NB4 (cell line): ENCODE data around the gene PLEK2.
"Not testable (repeated sequence)": the region's sequence is repeated elsewhere in the genome, so short reads cannot be mapped to it uniquely, and the experiment has no call there.

Source experiments
- DNase-seq: peaks from one replicate; pipeline ENCODE4 v3.0.0; 2010; ENCODE audit warnings: low read depth
- H3K4me3 ChIP-seq: one replicate; pipeline ENCODE4 v1.5.1; 2011; ENCODE audit warnings: mild to moderate bottlenecking, low read depth, low read length, moderate library complexity
- CTCF ChIP-seq: IDR thresholded peaks from one replicate; pipeline ENCODE4 v1.5.1; 2012; ENCODE audit warnings: low read depth, low read length
- MAX ChIP-seq: IDR thresholded peaks from 2 replicates; pipeline ENCODE4 v1.6.1; 2011; ENCODE audit warnings: low read depth, low read length
- MYC ChIP-seq: IDR thresholded peaks from 2 replicates; pipeline ENCODE4 v1.6.1; 2011; ENCODE audit warnings: low read depth, low read length
- POLR2A ChIP-seq: IDR thresholded peaks from 2 replicates; pipeline ENCODE4 v1.6.1; 2011; ENCODE audit warnings: mild to moderate bottlenecking; ENCODE audit not compliant: insufficient read length; ENCODE audit errors: extremely low read depth

Gene PLEK2

GRCh38 chr14:67411820-67412421 is at the start of gene PLEK2:
Gene PLEK2, minus strand, starts transcription at chr14:67412165. Its CDS starts 106 bp downstream, at chr14:67412059.
- TF ChIP-seq CTCF (no peak), POLR2A (no peak), MYC (no peak), MAX (no peak)
- no peak within 1 kb of the TSS for H3K4me3 ChIP-seq
- no peak for DNase-seq

- H3K4me3 ChIP-seq = no peak overlapping the region
- no peak for DNase-seq
- TF ChIP-seq MYC (no peak), POLR2A (no peak), MAX (no peak), CTCF (no peak)
Observed at GRCh38 chr14:67461341-67461985, 49.5 kb upstream of the PLEK2 start.

GRCh38 chr14:67459336-67459735 is 47.4 kb upstream of the PLEK2 start:
- DNase-seq = no peak
- TF ChIP-seq POLR2A = no peak
- no peak overlapping the region for H3K4me3 ChIP-seq

GRCh38 chr14:67457782-67458181 is 45.8 kb upstream of the PLEK2 start:
- DNase-seq = no peak

GRCh38 chr14:67456732-67457131 is 44.8 kb upstream of the PLEK2 start:
- no peak for DNase-seq
- H3K4me3 ChIP-seq = no peak overlapping the region
- TF ChIP-seq MYC (no peak), CTCF (no peak), MAX (no peak)

More at GRCh38 chr14:67457782-67458181, 45.8 kb upstream of the PLEK2 start:
- no peak overlapping the region for H3K4me3 ChIP-seq
- no peak for TF ChIP-seq CTCF
- TF ChIP-seq MAX = no peak
- no peak for TF ChIP-seq POLR2A
- no peak for TF ChIP-seq MYC

- no peak for DNase-seq
- H3K4me3 ChIP-seq = no peak overlapping the region
- TF ChIP-seq CTCF = peak; percentile 11
- no peak for TF ChIP-seq POLR2A
- no peak for TF ChIP-seq MAX
Observed at GRCh38 chr14:67453575-67454300, 41.8 kb upstream of the PLEK2 start.

- not testable (repeated sequence) for H3K4me3 ChIP-seq
Observed at GRCh38 chr14:67451667-67452066, 39.7 kb upstream of the PLEK2 start.

More at GRCh38 chr14:67451667-67452066, 39.7 kb upstream of the PLEK2 start:
- DNase-seq = not testable (repeated sequence)
